Pericardium fibroblast (primary cell): ENCODE data around the gene TTLL6. TPM values are rescaled to one million over a fixed set of nuclear protein-coding genes. Genes with fewer than 3 reads are reported as not detected.

Source experiments
- total RNA-seq: library from RNA; depleted of rRNA; stranded (reverse); fragments of >200 nt; gene quantifications from 2 replicates; pipeline ENCODE4 v1.2.3, GENCODE V29; 2015

TTLL6 gene
- total RNA-seq = not detected in 2 replicates

GRCh38 chr17:48816774-48817590 lies at the start of gene TTLL6:
Gene TTLL6, minus strand, starts transcription at chr17:48817229. Its CDS starts 157 bp downstream, at chr17:48817072.

DNA sequence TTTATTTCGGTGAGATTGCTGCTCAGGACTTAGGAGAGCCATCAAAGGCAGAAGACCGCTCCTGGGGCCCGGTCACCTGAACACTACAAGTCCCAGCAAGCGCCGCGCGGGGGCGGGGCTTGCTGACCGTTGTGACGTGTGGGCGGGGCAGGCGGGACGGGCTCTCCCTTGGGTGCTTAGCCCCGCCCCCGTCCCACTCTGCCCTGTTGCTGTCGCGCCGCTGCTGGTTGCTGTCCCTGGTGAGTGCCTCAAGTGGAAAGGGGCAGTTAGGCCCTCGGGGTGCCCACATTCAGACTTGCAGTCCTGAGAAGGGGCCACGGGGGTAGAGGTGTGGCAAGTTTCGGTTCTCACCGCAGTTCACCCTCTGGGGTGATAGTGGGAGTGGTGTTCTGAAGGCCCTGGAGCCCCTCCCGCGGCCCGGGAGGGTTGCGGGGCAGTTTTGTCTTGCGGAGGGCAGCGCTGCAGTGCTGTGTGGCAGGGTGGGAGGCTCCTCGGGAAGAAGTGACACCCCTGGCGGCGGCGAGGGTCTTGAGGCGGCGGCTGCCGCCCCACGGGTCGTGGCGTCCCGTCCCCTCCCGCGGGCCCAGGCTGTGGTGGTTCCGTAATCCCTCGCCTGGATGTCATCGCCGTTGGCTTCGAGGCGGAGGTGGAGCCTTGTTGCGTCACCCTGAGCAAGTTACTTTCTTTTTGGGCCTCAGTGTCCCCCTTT lies 14.0 kb upstream of the TTLL6 start, which contains the start of gene CALCOCO2:
TSS of gene CALCOCO2 (plus strand) at position 196 of the 709 bp plus-strand sequence. CDS start 10,673 bp downstream, outside the sequence.

DNA sequence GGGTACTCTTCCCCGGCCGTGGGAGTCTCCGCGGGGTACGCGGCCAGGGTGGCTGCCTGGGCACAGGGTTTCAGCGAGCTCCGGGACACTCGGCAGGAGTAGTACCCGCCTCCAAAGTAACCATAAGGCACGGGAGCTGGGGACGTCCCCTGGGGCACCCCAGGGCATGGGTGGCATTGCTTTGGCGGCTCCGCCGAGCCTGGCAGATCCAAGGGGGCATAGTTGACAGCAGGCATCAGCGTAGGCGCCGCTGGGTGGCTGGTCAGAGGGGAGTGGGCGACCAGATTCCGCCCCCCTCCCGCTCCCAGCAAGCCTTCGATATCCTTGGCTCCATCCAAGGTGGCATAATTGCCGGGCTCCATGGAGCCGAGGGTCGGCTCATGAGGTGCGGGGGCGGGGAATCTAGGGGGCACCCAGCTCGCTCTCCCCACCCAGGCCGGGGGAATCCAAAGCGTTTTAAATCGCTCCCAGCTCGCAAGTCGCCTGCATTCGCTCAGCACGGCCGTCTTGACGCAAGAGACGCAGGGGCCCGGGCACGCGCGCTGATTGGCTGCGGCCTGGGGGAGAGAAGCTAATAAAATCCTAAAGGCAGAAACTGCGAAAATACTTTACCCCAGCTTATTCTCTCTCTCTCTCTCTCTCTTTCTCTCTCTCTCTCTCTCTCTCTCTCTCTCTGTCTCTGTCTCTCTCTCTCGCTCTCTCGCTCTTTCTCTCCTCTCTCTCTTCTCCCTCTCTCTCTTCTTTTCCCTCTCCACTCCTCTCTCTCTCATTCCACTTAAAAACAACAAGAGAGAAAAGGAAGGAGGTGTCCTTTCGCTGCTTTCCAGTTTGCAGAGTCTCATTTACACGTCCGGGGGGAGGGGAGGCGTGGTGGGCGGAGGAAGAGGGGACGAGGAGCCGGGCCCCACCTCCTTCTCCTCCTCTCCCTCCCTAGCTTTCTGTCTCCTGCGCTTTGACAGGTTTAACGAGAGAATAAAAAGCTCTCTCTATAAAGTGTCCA lies 88.5 kb downstream of the TTLL6 start, which contains the start of gene HOXB13:
TSS of gene HOXB13 (minus strand) at position 519 of the 1,000 bp plus-strand sequence. CDS start at position 362, 157 bp downstream.

DNA sequence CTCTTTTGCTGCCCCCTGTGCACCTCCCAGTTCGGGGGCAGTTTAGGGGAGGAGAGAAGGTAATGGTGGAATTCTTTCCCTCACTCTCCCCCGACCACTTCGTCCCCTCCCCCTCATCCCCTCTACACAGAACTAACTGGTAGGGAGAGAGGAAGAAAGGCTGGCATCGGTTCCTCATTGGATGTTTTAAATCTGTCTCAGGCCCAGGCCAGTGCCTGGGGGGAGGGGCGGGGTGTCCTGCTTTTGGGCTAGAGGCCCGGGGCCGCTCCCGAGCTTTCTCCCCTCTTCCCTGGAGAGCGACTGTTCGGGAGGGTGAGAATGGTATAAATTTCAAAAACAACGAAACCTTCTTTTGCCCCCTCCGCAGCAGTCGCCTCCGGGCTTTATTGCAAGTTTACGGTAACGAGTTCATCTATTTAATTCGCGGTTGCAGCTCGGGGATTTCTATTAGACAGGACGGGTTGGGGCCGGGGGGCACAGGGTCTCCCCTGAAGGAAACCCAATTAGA lies 94.1 kb downstream of the TTLL6 start, which contains the start of gene PRAC2:
TSS of gene PRAC2 (plus strand) at position 271 of the 508 bp plus-strand sequence. CDS start 1,226 bp downstream, outside the sequence.

DNA sequence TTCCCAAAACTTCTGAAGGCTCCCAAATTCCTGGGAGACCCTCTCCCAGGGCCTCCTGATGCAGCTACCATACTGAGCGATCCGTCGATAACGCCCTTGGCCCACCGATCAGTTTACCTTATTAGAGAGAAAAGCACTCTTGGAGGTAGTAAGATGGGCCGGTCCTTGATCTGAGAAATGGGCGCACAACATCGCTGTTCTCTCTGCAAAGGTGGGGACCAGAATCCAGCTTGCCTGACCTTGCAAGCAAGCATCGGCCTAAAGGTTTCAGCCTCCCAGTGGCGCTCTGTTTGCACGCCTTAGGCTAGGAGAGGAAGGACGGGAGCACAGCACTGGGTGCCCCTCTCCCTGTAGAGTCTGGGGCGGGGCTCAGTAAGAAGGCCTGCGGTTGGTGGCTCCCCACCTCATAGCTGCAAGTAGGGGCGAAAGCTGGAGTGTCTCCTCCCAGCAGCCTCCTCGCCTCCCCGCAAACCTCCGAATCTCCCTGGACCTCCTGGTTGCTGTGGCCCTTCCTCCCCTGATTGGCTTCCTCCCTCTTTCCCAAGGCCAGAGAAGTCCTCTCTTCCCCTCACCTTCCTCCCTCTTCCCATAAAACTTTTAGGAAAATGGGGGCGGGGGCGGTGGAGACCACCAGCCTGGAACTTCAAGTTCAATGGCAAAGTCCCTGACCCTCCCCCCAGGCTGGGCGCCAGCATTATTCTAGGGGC lies 94.7 kb downstream of the TTLL6 start, which contains the start of gene PRAC1:
TSS of gene PRAC1 (minus strand) at position 318 of the 707 bp plus-strand sequence. CDS start at position 192, 126 bp downstream.

Other genes with a start within 250 kb of the TTLL6 start
- 1.1 and 4.5 TPM in 2 replicates for gene HOXB4, start 238.9 kb downstream of the TTLL6 start, total RNA-seq
- 4.1 and 14.0 TPM in 2 replicates for gene HOXB3, start 227.0 kb downstream of the TTLL6 start, total RNA-seq
- gene HOXB5, start 223.4 kb downstream of the TTLL6 start, total RNA-seq = 0.12 and 0.43 TPM in 2 replicates
- gene HOXB6, start 212.2 kb downstream of the TTLL6 start, total RNA-seq = 2.2 and 12.2 TPM in 2 replicates
- gene HOXB7, start 206.2 kb downstream of the TTLL6 start, total RNA-seq = 0.70 and 7.3 TPM in 2 replicates
- 0.47 and 1.0 TPM in 2 replicates for gene HOXB8, start 201.9 kb downstream of the TTLL6 start, total RNA-seq
- 2.8 TPM in 1 of 2 replicates, not detected in the other for gene HOXB9, start 190.9 kb downstream of the TTLL6 start, total RNA-seq
- not detected in 2 replicates for gene PRAC1, start 94.7 kb downstream of the TTLL6 start, total RNA-seq
- gene PRAC2, start 94.0 kb downstream of the TTLL6 start, total RNA-seq = not detected in 2 replicates
- gene HOXB13, start 88.5 kb downstream of the TTLL6 start, total RNA-seq = not detected in 2 replicates
- 58.7 and 67.0 TPM in 2 replicates for gene CALCOCO2, start 13.8 kb upstream of the TTLL6 start, total RNA-seq
- gene ATP5MC1, start 75.6 kb upstream of the TTLL6 start, total RNA-seq = 65.1 and 70.8 TPM in 2 replicates
- gene UBE2Z, start 91.2 kb upstream of the TTLL6 start, total RNA-seq = 71.9 and 81.2 TPM in 2 replicates
- gene SNF8, start 127.6 kb upstream of the TTLL6 start, total RNA-seq = 57.1 and 117 TPM in 2 replicates
- gene GIP, start 151.4 kb upstream of the TTLL6 start, total RNA-seq = not detected in 2 replicates
- gene IGF2BP1, start 180.2 kb upstream of the TTLL6 start, total RNA-seq = 5.1 and 8.5 TPM in 2 replicates